Activated CD8-positive, alpha-beta memory T cell treated with anti-CD3 and anti-CD28 coated beads for 36 hours (primary cell): Measurements from ENCODE around the gene CXCR4. TPM values are rescaled to one million over a fixed set of nuclear protein-coding genes. Genes with fewer than 3 reads are reported as not detected.
"Not testable (repeated sequence)": the region's sequence is repeated elsewhere in the genome, so short reads cannot be mapped to it uniquely, and the experiment has no call there.

Experiments
- CTCF ChIA-PET: fragments of 350-600 bp; sonication (Branson Sonifier 250); formaldehyde crosslinking; loops from one replicate; lab custom pipeline; 2021; ENCODE audit warnings: antibody characterized with exemption; lab: Charles Lee
- POLR2A ChIA-PET: fragments of 350-600 bp; sonication (Branson Sonifier 250); formaldehyde crosslinking; loops from one replicate; lab custom pipeline; 2021; ENCODE audit warnings: antibody characterized with exemption; lab: Charles Lee
- total RNA-seq, 2 experiments: library from RNA; stranded (reverse); gene quantifications; one replicate each; pipeline ENCODE4 v1.2.3, GENCODE V29; 2021

The CXCR4 gene
- total RNA-seq, 2 experiments from 2014 or later: 81.0 to 86.8 TPM

GRCh38 chr2:136104977-136105376 is 13.0 kb downstream of the CXCR4 start:
- ChIA-PET POLR2A (no interaction called here), CTCF (no interaction called here)

DNA sequence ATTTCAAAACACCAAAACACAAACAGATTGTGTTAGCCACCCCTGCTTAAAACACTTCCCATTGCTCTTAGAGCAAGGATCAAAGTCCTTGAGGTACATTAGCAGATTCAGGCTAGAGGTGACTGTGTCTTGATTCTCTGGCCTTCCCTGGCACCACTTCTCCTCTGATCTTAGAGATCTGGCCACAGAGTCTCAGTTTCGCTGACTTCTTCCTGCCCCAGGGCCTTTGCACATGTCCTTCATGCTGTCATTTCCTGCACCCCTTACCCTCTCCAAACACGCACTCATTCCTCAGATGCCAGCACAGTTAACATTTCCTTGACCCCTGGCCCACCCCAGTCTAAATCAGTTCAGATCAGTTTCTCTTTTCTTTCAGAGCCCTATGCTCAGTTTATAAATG is 16.9 kb downstream of the CXCR4 start:
- CTCF ChIA-PET: no interaction called here
- POLR2A ChIA-PET: no interaction called here

GRCh38 chr2:136098441-136098840 is 19.5 kb downstream of the CXCR4 start:
- ChIA-PET POLR2A (no interaction called here), CTCF (no interaction called here)

DNA sequence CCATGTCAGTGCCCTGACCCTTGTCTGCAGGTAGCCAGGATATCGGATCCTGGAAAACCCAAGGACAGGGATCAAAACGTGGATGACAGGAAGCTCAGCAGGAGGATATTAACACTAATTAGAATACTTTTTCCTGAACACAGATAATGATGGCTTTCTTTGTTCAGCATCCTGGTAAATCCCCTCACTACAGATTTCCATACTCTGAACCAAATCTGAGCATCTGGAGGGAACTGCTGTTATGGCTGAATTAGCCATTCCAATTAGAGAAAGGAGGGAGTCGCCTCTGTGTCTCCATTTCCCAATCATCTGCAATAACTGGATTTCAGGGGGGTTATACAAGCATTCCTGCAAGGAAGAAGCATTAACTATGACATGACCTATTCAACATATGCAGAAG is 24.4 kb downstream of the CXCR4 start:
- CTCF ChIA-PET: no interaction called here
- POLR2A ChIA-PET: no interaction called here

GRCh38 chr2:136091899-136092298 is 26.1 kb downstream of the CXCR4 start:
- ChIA-PET POLR2A (no interaction called here), CTCF (no interaction called here)

GRCh38 chr2:136087901-136088460 is 30.0 kb downstream of the CXCR4 start:
- CTCF ChIA-PET, POLR2A ChIA-PET: not testable (repeated sequence)

DNA sequence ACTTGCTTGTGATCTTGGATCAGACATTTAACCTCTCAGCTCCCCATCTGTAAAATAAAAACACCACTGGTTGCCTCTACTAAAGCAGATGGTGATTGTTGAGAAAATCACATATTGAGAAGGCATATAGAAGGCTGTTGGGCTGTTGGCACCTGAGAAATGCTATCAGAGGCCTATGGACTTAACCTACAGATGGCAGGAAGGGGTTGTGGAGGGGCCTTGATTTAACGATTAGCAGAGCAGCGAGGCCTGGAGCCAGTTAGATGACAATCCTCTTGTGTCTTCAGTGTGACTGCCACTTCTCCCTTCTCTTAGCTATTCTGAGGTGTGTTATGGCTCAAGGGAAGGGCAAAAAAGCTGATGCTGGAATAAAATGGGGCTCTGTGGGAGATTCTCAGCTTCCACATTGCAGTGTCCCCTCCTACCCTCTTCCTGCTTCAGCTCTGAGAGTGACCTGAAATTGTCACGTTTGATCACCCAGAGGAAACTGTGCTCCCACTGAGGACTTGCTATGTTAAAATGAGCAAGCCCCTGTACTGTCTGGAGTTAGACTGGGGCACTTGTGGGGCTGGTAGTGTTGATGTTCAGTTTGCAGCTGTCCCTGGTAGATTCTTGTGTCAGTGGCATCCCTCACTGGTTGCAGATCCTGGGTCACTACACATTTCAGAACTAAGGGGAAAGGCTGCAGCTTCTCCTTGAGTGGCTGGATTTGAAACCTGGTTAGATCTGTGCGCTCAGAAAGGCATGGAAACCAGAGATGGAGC is 31.5 kb downstream of the CXCR4 start:
- CTCF ChIA-PET: no interaction called here
- POLR2A ChIA-PET: no interaction called here

- POLR2A ChIA-PET: no interaction called here
- CTCF ChIA-PET: interaction anchor here (0.6 kb wide), 1 partner anchor 172 kb away, joined by 3 read pairs; no protein-coding TSS in a partner anchor
Measured at GRCh38 chr2:136085453-136086209, 32.3 kb downstream of the CXCR4 start.

DNA sequence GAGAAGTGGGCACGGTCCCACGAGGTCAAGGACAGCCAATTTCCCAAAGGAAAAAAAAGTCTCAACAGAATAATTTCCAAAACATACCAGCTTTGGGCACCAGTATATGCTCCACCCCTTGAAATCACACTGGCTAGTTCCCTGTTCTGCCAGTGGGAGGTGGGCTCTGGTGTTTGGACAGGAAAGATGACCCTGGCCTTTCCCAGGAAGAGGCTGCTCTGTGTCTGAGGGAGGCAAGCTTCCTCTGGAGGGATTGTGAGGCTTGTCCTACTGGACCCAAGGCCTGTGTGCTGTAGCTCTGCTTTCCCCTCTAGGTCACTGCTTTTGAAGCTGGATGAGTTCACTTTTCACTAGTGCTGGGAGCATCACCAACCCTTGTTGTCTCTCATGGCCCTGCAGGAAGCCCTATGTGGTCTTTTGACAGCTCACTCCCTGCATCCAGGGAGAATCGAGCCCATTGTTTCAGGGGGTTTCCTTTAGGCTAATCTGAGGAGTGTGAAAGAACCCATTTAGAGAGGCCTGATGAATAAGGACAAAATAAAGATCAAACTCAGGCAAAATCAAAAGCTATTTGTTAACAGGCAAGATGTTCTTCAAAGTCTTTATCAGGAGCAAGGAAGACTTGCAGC is 36.3 kb downstream of the CXCR4 start:
- POLR2A ChIA-PET: no interaction called here
- CTCF ChIA-PET: interaction anchor here (1.3 kb wide), 1 partner anchor 16 kb away, joined by 3 read pairs; no protein-coding TSS in a partner anchor

GRCh38 chr2:136080114-136080513 is 37.8 kb downstream of the CXCR4 start:
- ChIA-PET POLR2A (no interaction called here), CTCF (no interaction called here)

GRCh38 chr2:136077107-136077506 is 40.8 kb downstream of the CXCR4 start:
- POLR2A ChIA-PET: no interaction called here

GRCh38 chr2:136075476-136075875 is 42.5 kb downstream of the CXCR4 start:
- CTCF ChIA-PET: no interaction called here
- POLR2A ChIA-PET: no interaction called here

More at GRCh38 chr2:136077107-136077506, 40.8 kb downstream of the CXCR4 start:
- CTCF ChIA-PET: interaction anchor here (1.5 kb wide), 1 partner anchor 13 kb away, joined by 3 read pairs; no protein-coding TSS in a partner anchor

- POLR2A ChIA-PET: no interaction called here
- CTCF ChIA-PET: no interaction called here
Measured at GRCh38 chr2:136072621-136073020, 45.3 kb downstream of the CXCR4 start.

GRCh38 chr2:136071887-136072286 is 46.1 kb downstream of the CXCR4 start:
- CTCF ChIA-PET, POLR2A ChIA-PET: not testable (repeated sequence)

- CTCF ChIA-PET: no interaction called here
Measured at GRCh38 chr2:136070913-136071312, 47.0 kb downstream of the CXCR4 start.

DNA sequence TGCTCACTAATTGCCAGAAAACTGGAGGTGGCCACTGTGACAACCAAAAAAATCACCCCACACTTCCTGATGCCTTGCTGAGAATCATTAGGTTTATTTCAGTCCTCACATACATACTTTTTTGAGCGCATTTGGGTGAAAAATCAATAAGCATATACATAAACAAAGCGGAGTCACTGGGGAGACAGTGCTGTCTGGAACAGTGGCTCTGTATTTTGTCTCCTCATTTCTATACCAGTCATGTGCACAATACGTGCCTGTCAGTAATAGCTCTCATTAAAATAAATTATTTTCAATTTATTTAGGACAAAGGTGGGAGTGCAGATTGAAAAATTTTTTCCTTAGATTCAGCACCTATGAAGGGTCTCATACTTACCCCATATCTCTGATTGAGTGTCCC is 48.2 kb downstream of the CXCR4 start:
- ChIA-PET POLR2A (interaction anchor here (0.9 kb wide), 1 partner anchor 335 kb away, joined by 3 read pairs; no protein-coding TSS in a partner anchor), CTCF (interaction anchor here (1.2 kb wide), 1 partner anchor 12 kb away, joined by 3 read pairs; no protein-coding TSS in a partner anchor)

More at GRCh38 chr2:136070913-136071312, 47.0 kb downstream of the CXCR4 start:
- POLR2A ChIA-PET: interaction anchor here (0.9 kb wide), 1 partner anchor 334 kb away, joined by 3 read pairs; no protein-coding TSS in a partner anchor

- POLR2A ChIA-PET: interaction anchor here (1.0 kb wide), 1 partner anchor 12 kb away, joined by 6 read pairs; no protein-coding TSS in a partner anchor
- CTCF ChIA-PET: no interaction called here
Measured at GRCh38 chr2:136068581-136069227, 49.2 kb downstream of the CXCR4 start.

DNA sequence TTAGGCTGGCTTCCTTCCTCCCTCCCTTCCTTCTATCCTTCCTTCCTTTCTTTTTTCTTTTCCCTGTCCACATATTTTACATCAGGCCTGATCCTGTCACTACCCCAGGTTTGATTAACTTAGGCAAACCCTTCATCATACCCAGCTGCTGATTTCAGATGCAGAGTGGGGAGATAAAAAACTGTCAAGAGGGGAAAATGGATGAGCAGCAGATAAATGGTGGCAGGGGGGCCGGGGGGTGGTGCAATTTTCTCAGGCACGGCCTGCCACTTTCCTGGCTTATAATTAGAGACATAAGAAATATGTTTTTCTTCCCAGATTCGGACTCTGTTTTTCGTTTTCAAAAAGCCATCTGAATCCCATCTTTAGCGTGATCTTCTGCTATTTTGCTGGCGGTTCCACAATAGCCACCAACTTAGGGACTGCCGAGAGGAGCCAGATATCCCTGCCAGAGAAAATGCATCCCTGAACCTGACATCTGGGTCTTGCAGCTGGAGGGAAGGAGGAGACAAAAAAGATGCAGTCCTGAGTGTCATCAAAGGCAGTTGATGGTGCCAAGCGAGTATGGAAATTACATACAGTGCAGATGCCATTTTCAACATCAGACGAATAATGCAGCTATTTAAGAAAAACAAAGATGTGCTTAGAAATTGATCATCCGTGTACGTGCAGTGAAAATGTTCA is 49.9 kb downstream of the CXCR4 start:
- CTCF ChIA-PET: no interaction called here
- POLR2A ChIA-PET: interaction anchor here (1.0 kb wide), 1 partner anchor 12 kb away, joined by 6 read pairs; no protein-coding TSS in a partner anchor
